Non-pigmented ciliary epithelial cell (primary cell): ENCODE results near the gene FCRL6.

ENCODE experiments used
- DNase-seq: peaks from one replicate; pipeline ENCODE4 v3.0.0-alpha.2; 2010; ENCODE audit warnings: low read depth

The FCRL6 gene

DNA sequence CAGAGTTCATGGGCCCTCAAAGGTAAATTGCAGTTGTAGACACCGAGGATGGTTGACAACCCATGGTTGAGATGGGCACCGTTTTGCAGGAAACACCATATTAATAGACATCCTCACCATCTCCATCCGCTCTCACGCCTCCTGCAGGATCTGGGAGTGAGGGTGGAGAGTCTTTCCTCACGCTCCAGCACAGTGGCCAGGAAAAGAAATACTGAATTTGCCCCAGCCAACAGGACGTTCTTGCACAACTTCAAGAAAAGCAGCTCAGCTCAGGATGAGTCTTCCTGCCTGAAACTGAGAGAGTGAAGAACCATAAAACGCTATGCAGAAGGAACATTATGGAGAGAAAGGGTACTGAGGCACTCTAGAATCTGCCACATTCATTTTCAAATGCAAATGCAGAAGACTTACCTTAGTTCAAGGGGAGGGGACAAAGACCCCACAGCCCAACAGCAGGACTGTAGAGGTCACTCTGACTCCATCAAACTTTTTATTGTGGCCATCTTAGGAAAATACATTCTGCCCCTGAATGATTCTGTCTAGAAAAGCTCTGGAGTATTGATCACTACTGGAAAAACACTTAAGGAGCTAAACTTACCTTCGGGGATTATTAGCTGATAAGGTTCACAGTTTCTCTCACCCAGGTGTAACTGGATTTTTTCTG, 33.8 kb downstream of the FCRL6 start:
- no peak for DNase-seq

DNA sequence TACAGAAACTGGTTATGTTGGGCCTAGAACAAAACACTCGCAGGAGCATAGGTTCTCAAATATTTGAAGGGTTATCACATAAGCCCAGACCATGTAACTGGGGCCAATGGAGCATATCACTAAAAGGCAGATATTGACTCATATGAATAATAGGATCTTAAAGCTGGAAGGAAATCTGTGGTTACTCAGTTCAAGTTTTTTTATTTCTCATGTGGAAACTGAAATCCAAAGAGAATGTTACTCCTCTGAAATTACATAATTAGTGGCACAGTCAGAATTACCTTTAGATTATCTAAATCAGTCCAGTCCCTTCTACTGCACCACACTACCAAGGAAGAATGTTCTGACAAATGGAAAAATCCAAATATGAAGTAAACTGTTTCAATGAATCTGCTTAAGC, 36.6 kb downstream of the FCRL6 start:
- DNase-seq, result no peak

GRCh38 chr1:159839116-159839849, 37.1 kb downstream of the FCRL6 start:
- DNase-seq, result no peak

DNA sequence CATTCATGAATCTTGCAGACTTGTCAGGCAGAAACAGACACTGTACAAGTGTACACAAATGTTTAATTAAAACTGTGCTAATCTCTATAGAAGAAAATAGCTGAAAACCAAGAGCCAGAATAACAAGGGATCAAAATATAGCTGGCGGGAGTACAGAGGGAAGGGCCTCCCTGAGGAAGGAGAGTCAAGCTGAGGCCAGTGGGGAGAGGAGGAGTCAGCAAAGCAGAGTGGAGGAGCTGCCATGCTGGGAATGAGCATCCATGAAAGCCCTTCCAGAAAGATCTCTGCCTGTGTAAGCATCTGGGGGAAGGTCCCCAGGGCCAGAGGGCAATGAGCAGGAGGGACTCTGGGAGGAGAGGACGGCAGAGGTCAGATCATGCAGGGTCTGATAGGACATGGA, 39.6 kb downstream of the FCRL6 start:
- no peak for DNase-seq

GRCh38 chr1:159843459-159843858, 41.3 kb downstream of the FCRL6 start:
- no peak for DNase-seq

- DNase-seq, result no peak
Measured at GRCh38 chr1:159845751-159846629, 43.8 kb downstream of the FCRL6 start.

DNA sequence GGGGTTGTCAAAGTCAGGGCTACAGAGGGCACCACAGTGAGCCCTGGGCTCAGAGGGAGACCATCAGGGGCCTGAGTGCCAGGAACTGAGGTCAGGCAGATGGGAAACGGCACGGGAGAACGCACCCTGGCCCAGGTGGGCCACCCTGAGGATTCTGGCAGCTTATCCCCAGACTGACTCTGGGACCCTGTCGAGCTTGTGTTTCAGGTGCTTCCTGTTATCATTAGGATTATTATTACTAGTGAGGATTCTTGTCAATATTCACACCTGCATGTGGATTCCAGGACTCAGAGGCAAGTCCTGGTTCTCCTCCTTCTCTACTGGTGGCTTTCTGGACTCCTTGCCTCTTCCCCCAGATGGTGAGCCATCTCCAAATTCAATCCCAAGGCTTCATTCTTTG, 45.1 kb downstream of the FCRL6 start:
- no peak for DNase-seq

- DNase-seq, result no peak
Measured at GRCh38 chr1:159848326-159848725, 46.2 kb downstream of the FCRL6 start.

DNA sequence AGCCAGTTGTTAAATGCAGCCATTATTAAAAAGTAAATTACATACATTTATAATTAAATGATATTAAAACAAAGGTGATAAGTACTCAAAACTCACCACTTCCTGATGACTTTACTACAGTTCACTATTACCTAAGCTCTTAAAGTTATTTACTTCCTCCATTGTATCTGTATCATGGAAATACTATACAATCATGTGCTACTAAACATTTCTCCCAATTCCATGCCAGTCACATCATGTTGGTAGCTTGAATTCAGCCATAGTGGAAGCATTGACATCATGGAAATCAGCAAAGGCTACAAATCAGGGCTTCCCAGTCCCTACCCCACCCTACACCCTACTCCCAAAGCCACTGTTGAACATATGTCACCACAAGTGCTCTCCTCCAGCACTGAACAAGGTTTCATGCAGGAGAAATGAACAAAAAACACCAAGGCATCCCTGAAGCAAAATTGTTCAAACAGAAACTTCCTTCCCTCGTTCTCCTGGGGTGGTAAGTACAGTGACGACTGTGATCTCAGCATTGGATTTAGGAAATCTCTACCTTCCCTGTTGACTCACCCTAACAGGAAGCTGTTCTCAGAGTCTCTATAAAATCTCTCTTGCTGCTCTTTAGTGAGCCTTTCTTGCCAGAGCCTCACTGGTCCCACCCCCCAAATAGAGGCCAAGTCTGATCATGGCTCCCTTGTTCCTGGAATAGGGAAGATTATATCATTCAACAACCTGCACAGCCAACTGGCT, 47.6 kb downstream of the FCRL6 start:
- DNase-seq, result no peak

- no peak for DNase-seq
Measured at GRCh38 chr1:159851407-159851806, 49.2 kb downstream of the FCRL6 start.

DNA sequence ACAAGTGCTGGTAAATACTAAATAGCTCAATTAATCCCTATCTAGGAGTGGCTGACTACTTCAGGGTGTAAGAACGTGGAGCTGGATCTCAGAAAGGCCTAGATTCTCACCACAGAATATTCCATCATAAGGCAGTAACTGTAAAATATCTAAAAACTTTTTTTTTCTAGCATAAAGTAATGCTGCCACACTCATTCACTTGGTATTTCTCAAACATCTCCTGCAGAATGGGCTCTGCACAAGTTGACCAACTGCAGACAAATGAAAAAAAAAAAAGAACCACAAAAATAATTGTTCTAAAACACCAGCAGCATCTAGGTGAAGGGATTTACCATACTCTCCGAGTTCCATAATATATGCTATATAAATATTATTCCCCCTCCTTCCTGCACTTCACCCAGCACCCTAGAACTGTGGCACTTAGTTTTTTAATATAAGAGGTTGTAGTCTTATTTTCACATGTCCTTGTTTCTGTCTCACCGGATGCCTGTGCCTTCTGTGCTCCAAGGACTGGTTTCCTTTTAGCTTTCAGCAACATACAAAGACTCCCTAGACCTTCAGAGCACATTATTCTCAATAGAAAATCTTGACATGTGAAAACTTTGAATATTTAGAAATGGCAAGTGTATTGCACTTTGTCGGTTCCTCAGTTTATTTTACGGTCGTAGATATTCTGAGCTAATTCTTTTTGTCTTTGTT, 51.4 kb downstream of the FCRL6 start:
- no peak for DNase-seq

DNA sequence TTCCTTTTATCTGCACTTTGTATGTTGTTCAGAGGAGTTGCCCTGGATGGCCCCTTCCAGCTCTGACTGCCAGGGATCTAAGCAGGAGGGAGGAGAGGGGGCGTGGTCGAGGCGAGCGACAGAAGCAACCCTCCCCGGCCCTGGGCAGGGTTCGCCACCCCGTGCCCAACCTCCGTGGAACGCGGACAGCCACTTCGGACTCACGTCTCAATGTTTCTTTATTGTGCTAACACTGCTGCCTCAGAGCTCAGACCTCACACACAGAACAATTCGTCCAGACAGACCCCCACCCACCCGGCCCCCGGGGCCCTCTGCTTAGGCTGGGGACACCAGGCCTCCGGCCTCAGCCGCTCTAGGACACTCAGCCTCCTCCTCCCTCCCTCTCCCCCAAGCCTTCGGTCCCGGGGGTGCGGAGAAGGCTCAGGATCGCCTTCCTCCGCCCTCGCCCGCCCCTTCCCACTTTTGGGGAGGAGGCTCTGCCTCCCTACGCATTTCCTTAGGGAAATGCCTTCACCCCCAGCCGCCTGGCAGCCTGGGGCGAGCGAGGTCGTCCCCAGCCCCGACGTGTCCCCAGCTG, 52.0 kb downstream of the FCRL6 start:
- DNase-seq, result no peak

- no peak for DNase-seq
Measured at GRCh38 chr1:159854693-159855192, 52.6 kb downstream of the FCRL6 start.

DNA sequence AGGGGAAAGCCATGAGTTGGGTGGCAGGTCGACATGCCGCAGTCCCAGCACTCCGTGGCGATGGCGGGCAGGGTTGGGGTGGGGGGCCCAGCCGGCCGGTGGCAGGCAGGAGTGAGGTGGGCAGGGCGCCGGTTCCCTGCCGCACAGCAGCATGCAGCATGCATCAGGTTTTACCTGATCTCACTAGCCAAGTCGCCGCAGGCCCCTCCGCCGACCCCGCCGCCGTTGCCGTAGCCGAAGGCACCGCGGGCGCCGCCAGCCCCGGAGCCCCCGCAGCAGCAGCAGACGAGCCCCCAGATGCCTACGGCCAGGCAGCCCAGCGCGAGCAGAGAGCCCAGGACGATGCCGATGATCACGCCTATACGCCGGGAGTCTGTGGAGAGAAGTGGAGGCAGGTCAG, 53.5 kb downstream of the FCRL6 start:
- DNase-seq, result no peak

DNA sequence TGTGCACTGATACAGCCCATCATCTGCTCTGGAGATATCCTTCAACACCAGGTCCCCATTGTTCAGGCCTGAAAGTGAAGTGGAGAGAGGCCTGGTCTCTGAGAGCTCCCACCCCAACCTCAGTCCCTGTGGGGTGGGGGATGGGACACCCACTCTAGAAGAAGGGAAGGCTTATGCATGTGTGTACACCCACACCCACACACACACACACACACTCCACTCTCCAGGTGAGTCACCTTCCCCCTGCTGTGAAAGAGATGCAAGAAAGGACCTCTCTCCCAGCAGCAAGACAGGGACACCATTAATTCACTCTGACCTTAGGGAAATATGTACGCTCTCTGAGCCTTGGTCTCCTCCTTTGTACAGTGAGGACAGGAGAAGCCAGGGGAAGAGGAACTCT, 54.4 kb downstream of the FCRL6 start:
- no peak for DNase-seq

DNA sequence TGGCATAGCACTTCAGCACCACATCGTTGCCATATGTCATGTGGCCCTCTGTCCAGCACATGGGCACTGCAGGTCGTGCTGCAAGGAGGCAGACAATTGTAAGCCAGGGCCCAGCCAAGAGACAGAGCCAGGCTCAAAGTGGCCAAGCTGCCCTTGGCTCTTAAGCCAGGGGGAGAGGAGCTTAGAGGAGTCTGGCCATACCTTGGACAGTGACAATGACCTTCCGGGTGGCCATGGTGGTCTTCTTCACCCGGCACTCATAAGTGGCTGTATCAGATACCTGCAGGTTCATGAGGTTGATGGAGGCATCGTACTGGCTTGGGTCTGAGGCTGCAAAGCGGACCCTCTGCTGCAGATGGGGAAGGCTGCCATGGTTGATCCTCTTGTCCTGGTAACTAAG, 55.7 kb downstream of the FCRL6 start:
- DNase-seq, result no peak

DNA sequence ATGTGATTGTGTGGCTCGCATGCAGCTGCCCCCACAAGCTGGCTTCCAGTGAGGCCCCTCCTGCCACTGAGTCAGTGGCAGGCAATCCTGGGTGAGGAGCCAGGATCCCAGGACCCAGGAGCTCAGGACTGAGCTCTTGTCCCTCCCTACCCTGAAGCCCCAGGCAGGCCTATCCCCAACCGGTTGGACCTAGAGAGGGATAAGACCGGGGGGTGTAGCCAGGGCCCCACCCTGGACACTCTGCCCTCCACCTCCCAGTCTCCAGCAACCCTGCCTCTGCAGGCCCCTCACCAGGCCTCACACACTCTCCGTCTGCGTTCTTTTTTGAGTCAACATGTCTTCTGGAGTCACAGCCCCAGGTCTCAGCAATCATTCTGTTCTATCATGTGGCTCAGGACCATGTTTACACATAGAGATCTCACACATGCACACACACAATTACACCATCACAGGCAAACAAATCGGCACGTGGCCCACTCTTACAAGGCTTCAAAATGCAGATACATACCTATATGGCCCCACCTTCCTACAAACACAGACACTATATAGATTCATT, 57.7 kb downstream of the FCRL6 start:
- DNase-seq, result no peak

DNA sequence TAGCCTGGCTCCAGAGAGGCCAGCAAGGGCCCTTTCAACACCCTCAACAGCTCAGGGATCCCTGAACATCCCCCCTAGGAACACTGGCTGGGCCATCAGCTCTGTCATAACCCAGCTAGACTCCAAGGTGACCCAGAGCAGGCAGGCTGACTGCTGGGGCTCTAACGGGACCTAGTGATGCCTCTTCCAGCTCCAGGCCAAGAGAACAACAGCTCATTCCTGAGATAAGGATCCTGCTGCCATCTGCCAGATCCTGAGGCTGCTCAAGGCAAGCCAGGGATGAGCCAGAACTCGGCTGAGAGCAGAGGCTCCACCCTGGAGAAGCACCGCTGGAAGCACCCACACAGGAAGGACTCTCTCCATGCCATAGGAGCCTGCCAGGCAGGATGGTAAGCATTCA, 58.3 kb downstream of the FCRL6 start:
- no peak for DNase-seq

DNA sequence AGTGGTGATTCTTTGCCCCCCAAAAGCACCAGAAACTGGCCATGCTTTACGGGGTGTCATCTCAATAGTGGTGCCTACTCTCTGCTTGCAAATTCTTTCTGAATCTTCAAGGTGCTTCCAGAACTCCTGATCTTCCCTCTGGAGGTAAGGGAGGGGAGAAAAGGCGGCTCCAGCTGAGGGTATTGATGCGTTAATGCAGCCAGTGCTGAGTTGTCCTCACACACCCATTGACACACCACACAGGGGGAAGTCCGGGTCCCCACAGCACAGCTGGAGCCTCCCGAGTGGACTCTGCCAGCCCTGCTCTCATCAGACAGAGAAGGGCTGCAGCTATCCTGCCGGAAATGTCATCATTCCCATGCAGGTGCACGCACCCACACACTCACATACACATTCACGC, 59.1 kb downstream of the FCRL6 start:
- no peak for DNase-seq

GRCh38 chr1:159862031-159862430, 59.9 kb downstream of the FCRL6 start:
- DNase-seq, result no peak

- no peak for DNase-seq
Measured at GRCh38 chr1:159862557-159862956, 60.4 kb downstream of the FCRL6 start, which contains the start of gene VSIG8. TSS of gene VSIG8 (minus strand) at chr1:159862657. CDS start at chr1:159862521, 136 bp downstream.
